HPDE6-E6E7 (cell line): ENCODE measurements around the gene GRHL3.

Source experiments
- DNase-seq: peaks from one replicate; pipeline ENCODE4 v3.0.0; 2011; ENCODE audit warnings: missing footprints; ENCODE audit errors: extremely low spot score

Gene GRHL3

GRCh38 chr1:24392982-24393650 lies 74.0 kb downstream of the GRHL3 start:
- DNase-seq = no peak

- no peak for DNase-seq
Observed at GRCh38 chr1:24393892-24394291, 74.7 kb downstream of the GRHL3 start.

- DNase-seq = no peak
Observed at GRCh38 chr1:24400065-24400464, 80.9 kb downstream of the GRHL3 start.

GRCh38 chr1:24403806-24404205 lies 84.6 kb downstream of the GRHL3 start:
- no peak for DNase-seq
